Islet of Langerhans (tissue), 1 donor: Measurements from ENCODE around the gene UGT1A6.

Experiments
- FAIRE-seq: peaks from one replicate; lab custom pipeline; 2011; peaks lifted over from hg19 to GRCh38; lab: Jason Lieb, UNC

The UGT1A6 gene

GRCh38 chr2:233802132-233802815 lies 109.6 kb downstream of the UGT1A6 start:
- no peak for FAIRE-seq

GRCh38 chr2:233803292-233803911 lies 110.7 kb downstream of the UGT1A6 start:
- no peak for FAIRE-seq

GRCh38 chr2:233803994-233804393 lies 111.3 kb downstream of the UGT1A6 start:
- FAIRE-seq = no peak

- no peak for FAIRE-seq
Measured at GRCh38 chr2:233807215-233807865, 114.7 kb downstream of the UGT1A6 start.

GRCh38 chr2:233807966-233808935 lies 115.6 kb downstream of the UGT1A6 start:
- no peak for FAIRE-seq

- FAIRE-seq = no peak
Measured at GRCh38 chr2:233810385-233810784, 117.7 kb downstream of the UGT1A6 start.

- FAIRE-seq = no peak
Measured at GRCh38 chr2:233811087-233811486, 118.4 kb downstream of the UGT1A6 start.

GRCh38 chr2:233811732-233812131 lies 119.0 kb downstream of the UGT1A6 start:
- FAIRE-seq = no peak

GRCh38 chr2:233813236-233814055 lies 120.8 kb downstream of the UGT1A6 start:
- FAIRE-seq = no peak

GRCh38 chr2:233814056-233814835 lies 121.6 kb downstream of the UGT1A6 start:
- no peak for FAIRE-seq

GRCh38 chr2:233815861-233816260 lies 123.2 kb downstream of the UGT1A6 start:
- FAIRE-seq = no peak

GRCh38 chr2:233816334-233816733 lies 123.6 kb downstream of the UGT1A6 start:
- FAIRE-seq = no peak

- FAIRE-seq = no peak
Measured at GRCh38 chr2:233816771-233817170, 124.1 kb downstream of the UGT1A6 start.

- FAIRE-seq = no peak
Measured at GRCh38 chr2:233817361-233817911, 124.7 kb downstream of the UGT1A6 start.

- FAIRE-seq = no peak
Measured at GRCh38 chr2:233817995-233818638, 125.4 kb downstream of the UGT1A6 start.

GRCh38 chr2:233818639-233819621 lies 126.2 kb downstream of the UGT1A6 start:
- FAIRE-seq = no peak

GRCh38 chr2:233819884-233820773 lies 127.4 kb downstream of the UGT1A6 start:
- FAIRE-seq = no peak

GRCh38 chr2:233820774-233821105 lies 128.1 kb downstream of the UGT1A6 start:
- FAIRE-seq = no peak
